OCI-M2 (cell line): Measurements from ENCODE around the gene TULP1.

Source experiments
- DNase-seq: peaks from one replicate; lab custom pipeline; 2025; ENCODE audit not compliant: unreplicated experiment; lab: John Stamatoyannopoulos, UW

TULP1 gene

GRCh38 chr6:35468980-35469750, 43.5 kb downstream of the TULP1 start:
- no peak for DNase-seq

- peak; percentile 92 for DNase-seq
Measured at GRCh38 chr6:35468181-35468979, 44.3 kb downstream of the TULP1 start, which contains the start of gene RPL10A. TSS of gene RPL10A (plus strand) at chr6:35468401. CDS start at chr6:35468435, 34 bp downstream.

- DNase-seq, result no peak
Measured at GRCh38 chr6:35465646-35466045, 47.0 kb downstream of the TULP1 start.

GRCh38 chr6:35463292-35463691, 49.4 kb downstream of the TULP1 start:
- no peak for DNase-seq

- no peak for DNase-seq
Measured at GRCh38 chr6:35461270-35461669, 51.4 kb downstream of the TULP1 start.

- DNase-seq, result no peak
Measured at GRCh38 chr6:35457907-35458306, 54.8 kb downstream of the TULP1 start.

GRCh38 chr6:35454391-35455110, 58.1 kb downstream of the TULP1 start:
- DNase-seq, result no peak

GRCh38 chr6:35453236-35453635, 59.5 kb downstream of the TULP1 start:
- no peak for DNase-seq

- DNase-seq, result peak; percentile 75
Measured at GRCh38 chr6:35452183-35453090, 60.3 kb downstream of the TULP1 start, which contains the start of gene FANCE. TSS of gene FANCE (plus strand) at chr6:35452338. CDS start at chr6:35452546, 208 bp downstream.

- no peak for DNase-seq
Measured at GRCh38 chr6:35451354-35452182, 61.1 kb downstream of the TULP1 start.

- peak; percentile 46 for DNase-seq
Measured at GRCh38 chr6:35449287-35449881, 63.3 kb downstream of the TULP1 start.

- DNase-seq, result no peak
Measured at GRCh38 chr6:35448191-35448590, 64.5 kb downstream of the TULP1 start.
